ENCODE results near the gene AKAP9. TPM values are rescaled to one million over a fixed set of nuclear protein-coding genes. Genes with fewer than 3 reads are reported as not detected.
"Not testable (repeated sequence)": the region's sequence is repeated elsewhere in the genome, so short reads cannot be mapped to it uniquely, and the experiment has no call there.

Gene AKAP9
- polyA plus RNA-seq, 3 donors, result 80.5 to 92.1 (median 83.3) TPM

- no peak for DNase-seq (ENCODE audit: low read depth in 3 of 3, low spot score in 2 of 3)
These were observed 112.7 kb downstream of the AKAP9 start for GRCh38 chr7:92053312-92053711.

- no peak for DNase-seq (ENCODE audit: low read depth in 3 of 3, low spot score in 2 of 3)
These were observed 115.6 kb downstream of the AKAP9 start for GRCh38 chr7:92056286-92056685.

GRCh38 chr7:92057375-92057774, 116.7 kb downstream of the AKAP9 start:
- peak in 1 of 3 donors; percentile 4 for DNase-seq (ENCODE audit: low read depth in 3 of 3, low spot score in 2 of 3)

- DNase-seq (ENCODE audit: low read depth in 3 of 3, low spot score in 2 of 3), result no peak
These were observed 117.4 kb downstream of the AKAP9 start for GRCh38 chr7:92058040-92058439.

GRCh38 chr7:92058899-92059298, 118.2 kb downstream of the AKAP9 start:
- no peak for DNase-seq (ENCODE audit: low read depth in 3 of 3, low spot score in 2 of 3)

GRCh38 chr7:92061154-92061553, 120.5 kb downstream of the AKAP9 start:
- no peak for DNase-seq (ENCODE audit: low read depth in 3 of 3, low spot score in 2 of 3)

GRCh38 chr7:92064438-92065029, 123.9 kb downstream of the AKAP9 start:
- DNase-seq (ENCODE audit: low read depth in 3 of 3, low spot score in 2 of 3), result no peak

GRCh38 chr7:92071032-92071431, 130.4 kb downstream of the AKAP9 start:
- no peak for DNase-seq (ENCODE audit: low read depth in 3 of 3, low spot score in 2 of 3)

GRCh38 chr7:92072121-92072520, 131.5 kb downstream of the AKAP9 start:
- no peak for DNase-seq (ENCODE audit: low read depth in 3 of 3, low spot score in 2 of 3)

- no peak for DNase-seq (ENCODE audit: low read depth in 3 of 3, low spot score in 2 of 3)
These were observed 132.0 kb downstream of the AKAP9 start for GRCh38 chr7:92072708-92073107.

GRCh38 chr7:92075455-92076158, 134.9 kb downstream of the AKAP9 start:
- DNase-seq (ENCODE audit: low read depth in 3 of 3, low spot score in 2 of 3), result no peak

GRCh38 chr7:92076509-92076908, 135.8 kb downstream of the AKAP9 start:
- no peak for DNase-seq (ENCODE audit: low read depth in 3 of 3, low spot score in 2 of 3)

GRCh38 chr7:92083922-92084321, 143.3 kb downstream of the AKAP9 start:
- DNase-seq (ENCODE audit: low read depth in 3 of 3, low spot score in 2 of 3), result not testable (repeated sequence)

GRCh38 chr7:92088266-92088665, 147.6 kb downstream of the AKAP9 start:
- no peak for DNase-seq (ENCODE audit: low read depth in 3 of 3, low spot score in 2 of 3)

- DNase-seq (ENCODE audit: low read depth in 3 of 3, low spot score in 2 of 3), result no peak
These were observed 151.5 kb downstream of the AKAP9 start for GRCh38 chr7:92092210-92092609.

GRCh38 chr7:92095380-92095779, 154.7 kb downstream of the AKAP9 start:
- DNase-seq (ENCODE audit: low read depth in 3 of 3, low spot score in 2 of 3), result no peak

- no peak for DNase-seq (ENCODE audit: low read depth in 3 of 3, low spot score in 2 of 3)
These were observed 159.9 kb downstream of the AKAP9 start for GRCh38 chr7:92100534-92100933.

- not testable (repeated sequence) for DNase-seq (ENCODE audit: low read depth in 3 of 3, low spot score in 2 of 3)
These were observed 162.2 kb downstream of the AKAP9 start for GRCh38 chr7:92102862-92103261.

GRCh38 chr7:92108821-92109220, 168.2 kb downstream of the AKAP9 start:
- DNase-seq (ENCODE audit: low read depth in 3 of 3, low spot score in 2 of 3), result no peak

- no peak for DNase-seq (ENCODE audit: low read depth in 3 of 3, low spot score in 2 of 3)
These were observed 170.2 kb downstream of the AKAP9 start for GRCh38 chr7:92110857-92111256.

- no peak for DNase-seq (ENCODE audit: low read depth in 3 of 3, low spot score in 2 of 3)
These were observed 175.2 kb downstream of the AKAP9 start for GRCh38 chr7:92115821-92116220.

- DNase-seq (ENCODE audit: low read depth in 3 of 3, low spot score in 2 of 3), result no peak
These were observed 176.3 kb downstream of the AKAP9 start for GRCh38 chr7:92116949-92117348.
